WI38 (cell line): ENCODE measurements around the gene POLE2.

Source experiments
- H3K4me3 ChIP-seq: 2 replicates; pipeline ENCODE4 v1.5.1; 2011; ENCODE audit warnings: low read depth, mild to moderate bottlenecking, control low read depth, low read length
- TF ChIP-seq, protein P1 (sequence below): IDR thresholded peaks from 2 replicates; pipeline ENCODE4 v1.5.1; 2012; ENCODE audit warnings: low read depth, mild to moderate bottlenecking, control low read depth, low read length

The POLE2 gene

DNA sequence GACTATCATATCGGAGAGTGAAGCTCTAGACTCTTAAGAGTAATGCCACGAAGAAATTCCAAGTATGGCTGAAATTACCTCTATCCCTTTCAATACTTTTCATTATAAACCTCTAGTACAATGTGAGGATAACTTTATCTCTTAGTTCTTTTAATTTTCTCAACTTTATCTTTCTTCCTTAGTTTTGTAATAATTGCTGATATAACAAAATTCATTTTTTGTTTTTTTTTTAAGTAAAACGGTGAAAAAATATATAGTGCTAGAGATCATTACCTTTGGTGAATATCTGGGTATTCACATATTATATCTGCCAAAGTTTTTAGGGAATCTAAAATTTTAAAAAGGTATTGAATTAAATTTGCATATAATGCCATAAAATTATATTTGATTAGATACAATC lies 33.5 kb downstream of the POLE2 start:
- TF ChIP-seq, protein P1, sequence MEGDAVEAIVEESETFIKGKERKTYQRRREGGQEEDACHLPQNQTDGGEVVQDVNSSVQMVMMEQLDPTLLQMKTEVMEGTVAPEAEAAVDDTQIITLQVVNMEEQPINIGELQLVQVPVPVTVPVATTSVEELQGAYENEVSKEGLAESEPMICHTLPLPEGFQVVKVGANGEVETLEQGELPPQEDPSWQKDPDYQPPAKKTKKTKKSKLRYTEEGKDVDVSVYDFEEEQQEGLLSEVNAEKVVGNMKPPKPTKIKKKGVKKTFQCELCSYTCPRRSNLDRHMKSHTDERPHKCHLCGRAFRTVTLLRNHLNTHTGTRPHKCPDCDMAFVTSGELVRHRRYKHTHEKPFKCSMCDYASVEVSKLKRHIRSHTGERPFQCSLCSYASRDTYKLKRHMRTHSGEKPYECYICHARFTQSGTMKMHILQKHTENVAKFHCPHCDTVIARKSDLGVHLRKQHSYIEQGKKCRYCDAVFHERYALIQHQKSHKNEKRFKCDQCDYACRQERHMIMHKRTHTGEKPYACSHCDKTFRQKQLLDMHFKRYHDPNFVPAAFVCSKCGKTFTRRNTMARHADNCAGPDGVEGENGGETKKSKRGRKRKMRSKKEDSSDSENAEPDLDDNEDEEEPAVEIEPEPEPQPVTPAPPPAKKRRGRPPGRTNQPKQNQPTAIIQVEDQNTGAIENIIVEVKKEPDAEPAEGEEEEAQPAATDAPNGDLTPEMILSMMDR, result no peak
- no peak overlapping the region for H3K4me3 ChIP-seq

DNA sequence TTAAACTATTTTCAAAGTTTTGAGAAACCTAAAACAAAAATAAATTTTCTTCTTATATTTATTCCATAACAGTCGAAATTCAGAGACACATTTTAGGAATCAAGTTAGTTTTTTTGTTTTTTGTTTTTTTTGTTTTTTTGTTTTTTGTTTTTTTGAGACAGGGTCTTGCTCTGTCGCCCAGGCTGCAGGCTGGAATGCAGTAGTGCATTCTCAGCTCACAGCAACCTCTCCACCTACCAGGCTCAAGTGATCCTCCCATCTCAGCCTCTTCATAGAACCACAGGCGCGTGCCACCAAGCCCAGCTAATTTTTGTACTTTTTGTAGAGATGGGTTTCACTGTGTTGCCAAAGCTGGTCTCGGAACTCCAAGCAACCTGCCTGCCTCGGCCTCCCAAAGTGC lies 34.5 kb downstream of the POLE2 start:
- TF ChIP-seq, protein P1, result no peak
- no peak overlapping the region for H3K4me3 ChIP-seq

DNA sequence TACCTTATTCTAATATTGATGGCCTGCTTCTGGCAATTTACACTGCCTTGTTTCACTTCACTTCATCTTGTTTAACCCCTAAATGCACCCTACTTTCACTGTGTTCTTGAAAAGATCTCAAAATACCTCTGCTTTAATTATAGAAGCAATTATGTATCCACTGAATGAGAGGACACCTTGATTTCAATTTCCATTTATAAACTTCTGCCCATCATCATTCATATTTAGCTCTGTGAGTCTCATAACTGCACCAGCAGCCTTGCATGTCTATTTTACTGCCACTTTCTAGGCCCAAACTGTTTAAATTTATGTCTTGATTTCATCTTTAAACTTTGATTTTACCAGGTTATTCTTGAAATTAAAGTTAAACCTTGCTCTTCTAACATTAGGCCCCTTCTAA lies 45.9 kb downstream of the POLE2 start:
- TF ChIP-seq, protein P1, result no peak
- H3K4me3 ChIP-seq, result no peak overlapping the region

DNA sequence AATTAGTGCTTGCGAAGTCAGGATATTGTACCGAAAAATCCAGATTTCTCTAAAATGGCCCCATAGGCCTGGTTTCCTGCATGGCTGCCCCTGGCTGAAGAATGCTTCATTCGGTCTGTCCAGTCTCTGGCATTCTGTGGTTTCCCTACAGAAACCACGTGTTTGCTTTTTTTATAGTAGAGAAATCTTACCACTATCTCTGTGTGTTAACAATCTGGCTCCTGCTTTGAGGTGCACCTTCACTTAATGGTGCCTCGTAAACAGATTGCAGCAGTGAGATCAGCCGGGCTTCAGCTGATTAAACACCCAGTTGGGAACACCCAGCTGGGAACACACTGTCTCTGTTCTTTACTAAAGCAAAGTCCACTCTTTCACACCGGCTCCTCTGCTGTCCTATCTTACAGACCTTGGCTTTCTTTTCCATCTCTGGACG lies 46.3 kb downstream of the POLE2 start:
- no peak overlapping the region for H3K4me3 ChIP-seq
- TF ChIP-seq, protein P1, result no peak

DNA sequence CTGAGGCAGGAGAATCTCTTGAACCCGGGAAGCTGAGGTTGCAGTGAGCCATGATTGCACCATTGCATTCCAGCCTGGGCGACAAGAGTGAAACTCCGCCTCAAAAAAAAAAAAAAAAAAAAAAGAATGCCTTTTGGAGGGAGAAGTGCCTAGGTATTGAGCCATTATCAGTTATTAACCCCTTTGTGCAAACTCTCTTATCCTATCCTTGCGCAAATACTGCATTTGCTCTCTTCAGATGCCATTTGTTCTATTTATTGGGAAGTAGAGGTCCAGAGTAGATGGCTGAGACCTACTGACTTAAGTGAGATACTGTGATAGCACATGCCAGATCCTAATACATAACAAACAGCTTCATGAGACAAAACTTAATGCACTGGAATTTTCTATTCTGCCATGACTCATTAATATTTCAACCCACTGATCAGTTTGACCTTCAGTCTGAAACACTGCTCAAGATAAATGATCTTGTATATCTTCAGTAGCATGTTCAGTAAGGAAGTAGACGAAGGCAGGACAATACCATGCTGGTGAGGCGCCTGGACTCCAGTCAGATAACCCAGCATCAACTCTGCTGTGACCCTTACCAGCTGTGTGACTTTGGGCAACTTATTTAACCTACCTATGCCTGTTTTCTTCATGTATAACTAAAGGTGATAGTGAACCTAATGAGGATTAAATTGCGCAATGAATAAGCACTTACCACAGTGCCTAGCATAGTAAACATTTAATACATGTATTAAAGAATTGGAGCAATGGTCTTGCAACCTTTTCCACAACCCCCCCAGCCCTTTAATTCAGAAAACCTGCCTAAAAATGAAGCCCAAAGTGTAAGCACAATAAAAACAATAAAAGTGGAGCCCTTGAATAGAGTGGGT lies 47.2 kb downstream of the POLE2 start:
- TF ChIP-seq, protein P1, result no peak
- no peak overlapping the region for H3K4me3 ChIP-seq

DNA sequence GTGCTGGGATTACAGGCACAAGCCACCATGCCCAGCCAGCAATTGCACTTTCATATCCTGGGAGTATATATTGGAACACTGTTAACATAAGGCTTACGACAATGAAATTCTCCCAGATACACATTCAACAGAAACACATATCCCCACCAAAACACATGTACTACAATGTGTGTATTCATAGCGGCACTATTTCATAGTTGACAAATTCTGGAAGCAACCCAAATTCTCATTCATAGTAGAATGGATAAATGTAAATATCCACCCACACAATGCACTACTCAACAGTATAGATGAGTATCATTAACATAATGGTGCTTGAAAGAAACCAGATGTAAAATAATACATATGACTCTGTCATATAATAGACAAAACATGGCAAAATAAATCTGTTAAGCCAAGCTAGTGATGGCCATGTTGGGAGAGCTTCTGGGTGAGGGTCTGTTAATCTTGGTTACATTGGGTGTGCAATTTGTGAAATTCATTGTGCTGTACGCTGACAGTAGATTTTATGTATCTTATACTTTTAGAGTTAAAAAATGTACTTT lies 50.4 kb downstream of the POLE2 start:
- TF ChIP-seq, protein P1, result no peak
- H3K4me3 ChIP-seq, result no peak overlapping the region

DNA sequence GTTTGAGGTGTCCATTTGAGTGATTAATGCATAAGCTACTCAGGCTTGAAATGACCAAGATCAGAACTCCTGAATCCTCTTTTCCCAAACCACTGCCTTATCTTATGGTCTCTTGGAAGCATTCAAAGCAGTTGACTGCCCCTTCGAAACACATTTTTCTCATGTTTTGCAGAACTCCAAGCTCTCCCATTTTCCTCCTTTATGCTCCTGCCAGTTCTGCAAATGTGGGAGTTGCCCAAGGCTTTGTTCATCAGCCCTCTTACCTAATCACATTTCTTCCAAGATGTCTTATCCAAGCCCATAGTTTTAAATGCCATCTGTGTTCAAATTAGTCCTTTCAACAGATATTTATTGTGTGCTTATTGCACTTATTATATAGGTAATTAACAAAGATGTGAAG lies 51.1 kb downstream of the POLE2 start:
- no peak overlapping the region for H3K4me3 ChIP-seq
- TF ChIP-seq, protein P1, result no peak
